Caco-2 (cell line): ENCODE data around the gene BCAS3. TPM values are rescaled to one million over a fixed set of nuclear protein-coding genes. Genes with fewer than 3 reads are reported as not detected.

Experiments
- BruUV-seq: library from RNA; stranded (reverse); fragments of 400-500 nt; replicated peaks from 2 replicates; lab custom pipeline; 2021; lab: Mats Ljungman, UMichigan
- CTCF ChIA-PET: fragments of 300-600 bp; sonication (Branson Sonifier 250); formaldehyde crosslinking; loops from one replicate; lab custom pipeline; 2022; ENCODE audit warnings: antibody characterized with exemption; lab: Charles Lee
- POLR2A ChIA-PET: fragments of 300-600 bp; sonication (Branson Sonifier 250); formaldehyde crosslinking; loops from one replicate; lab custom pipeline; 2022; ENCODE audit warnings: antibody characterized with exemption; lab: Charles Lee
- DNase-seq, 2 experiments: peaks; one replicate each; pipeline versions ENCODE4 v3.0.0 to v3.0.0-alpha.2; 2020 to 2022
- H3K27me3 ChIP-seq: replicated peaks from 2 replicates; pipeline ENCODE4 v1.6.0; 2011; ENCODE audit warnings: low read length; ENCODE audit not compliant: control insufficient read depth, insufficient read depth
- H3K36me3 ChIP-seq: 2 replicates; pipeline ENCODE4 v1.5.1; 2011; ENCODE audit warnings: low read length; ENCODE audit not compliant: control insufficient read depth, insufficient read depth
- H3K4me1 ChIP-seq: fragments of 250-450 bp; sonication (Bioruptor Pico); 2 replicates; pipeline ENCODE4 v1.5.1; 2020; ENCODE audit warnings: mild to moderate bottlenecking
- H3K4me3 ChIP-seq: 2 replicates; pipeline ENCODE4 v1.5.1; 2011; ENCODE audit warnings: low read depth, mild to moderate bottlenecking, control low read depth, low read length
- H3K9me3 ChIP-seq: fragments of 250-450 bp; sonication (Bioruptor Pico); 2 replicates; pipeline ENCODE4 v1.5.1; 2020; ENCODE audit warnings: mild to moderate bottlenecking, moderate library complexity
- H3K27ac Mint-ChIP-seq: one replicate; pipeline ENCODE4 v1.8.0; 2022; ENCODE audit warnings: mixed read lengths; ENCODE audit not compliant: unreplicated experiment
- H3K27me3 Mint-ChIP-seq: one replicate; pipeline ENCODE4 v1.8.0; 2022; ENCODE audit warnings: mixed read lengths; ENCODE audit not compliant: insufficient read depth, unreplicated experiment
- H3K36me3 Mint-ChIP-seq: one replicate; pipeline ENCODE4 v1.8.0; 2022; ENCODE audit warnings: mild to moderate bottlenecking, mixed read lengths; ENCODE audit not compliant: insufficient read depth, unreplicated experiment
- H3K4me1 Mint-ChIP-seq: one replicate; pipeline ENCODE4 v1.8.0; 2022; ENCODE audit warnings: low read depth, mixed read lengths; ENCODE audit not compliant: unreplicated experiment
- H3K4me3 Mint-ChIP-seq: one replicate; pipeline ENCODE4 v1.8.0; 2022; ENCODE audit warnings: mild to moderate bottlenecking, moderate library complexity, mixed read lengths; ENCODE audit not compliant: unreplicated experiment
- H3K9me3 Mint-ChIP-seq: one replicate; pipeline ENCODE4 v1.8.0; 2022; ENCODE audit warnings: mixed read lengths; ENCODE audit not compliant: unreplicated experiment
- intact Hi-C: fragments of 100-400 bp; cut with micrococcal nuclease; formaldehyde crosslinking; loops from one replicate; pipeline ENCODE4 v1.10.0; 2022; ENCODE audit not compliant: unreplicated experiment
- total RNA-seq: library from RNA; stranded (reverse); gene quantifications from 2 replicates; pipeline ENCODE4 v1.2.3, GENCODE V29; 2022
- TF ChIP-seq, protein P1 (sequence below), 2 experiments: fragments of 200-600 bp in 1 of 2; IDR thresholded peaks; 1 replicate in 1 of 2; 2 replicates in 1 of 2; pipeline versions ENCODE4 v1.5.1 to v1.8.0; 2011 to 2022; ENCODE audit warnings: antibody characterized with exemption in 1 of 2, control low read depth in 1 of 2, inconsistent platforms in 1 of 2, low read depth in 1 of 2, low read length in 1 of 2, mild to moderate bottlenecking in 1 of 2, moderate library complexity in 1 of 2; ENCODE audit not compliant: insufficient read depth in 1 of 2, severe bottlenecking in 1 of 2, unreplicated experiment in 1 of 2

The BCAS3 gene
- total RNA-seq, 1 experiment from 2014 or later, result 44.1 TPM

DNA sequence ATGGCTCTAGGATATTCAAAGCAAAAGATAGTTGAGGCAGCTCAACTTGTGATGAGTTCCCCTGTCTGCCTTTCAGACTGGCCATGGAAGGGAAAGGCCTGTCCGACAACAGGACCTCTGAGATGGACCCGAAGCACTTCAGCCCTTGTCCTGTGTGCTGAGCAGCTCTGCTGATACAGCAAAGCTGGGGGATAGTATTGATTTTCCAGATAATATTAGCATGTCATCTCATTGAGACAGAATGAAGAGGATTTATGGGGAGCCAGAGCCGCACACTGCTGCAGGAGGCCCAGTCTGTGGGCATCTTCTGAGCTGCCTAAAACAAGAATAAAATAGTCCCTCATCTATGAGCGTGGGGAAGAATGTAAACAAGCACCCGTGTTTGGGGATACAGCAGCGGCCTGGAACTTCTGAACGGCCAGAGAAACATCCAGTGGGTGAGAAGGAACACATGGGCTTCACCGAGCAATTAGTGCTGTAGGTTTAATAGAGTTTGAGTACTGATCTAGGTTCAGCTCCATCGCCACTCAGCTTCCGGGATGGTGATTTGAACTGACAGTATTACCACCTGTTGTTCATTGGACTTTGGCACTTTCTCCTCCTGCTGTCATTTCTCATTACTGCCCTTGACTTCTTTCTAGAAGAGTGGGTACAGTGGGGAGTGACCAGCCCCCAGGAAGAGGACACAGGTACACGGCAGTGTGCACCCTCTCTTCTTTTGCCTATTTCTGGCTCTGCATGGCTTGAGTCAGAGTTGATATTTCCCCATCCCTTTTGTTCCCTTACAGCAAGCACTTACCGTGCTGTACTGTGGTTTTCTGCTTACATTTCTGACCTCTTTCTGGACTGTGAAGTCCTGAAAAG is 625.5 kb downstream of the BCAS3 start:
- no peaks in the 10 kb centered on the region for H3K27me3 Mint-ChIP-seq
- no peak overlapping the region for H3K27ac Mint-ChIP-seq
- H3K4me1 Mint-ChIP-seq, result no peaks in the 10 kb centered on the region
- no TSS peak for BruUV-seq
- Histone ChIP-seq H3K4me3 (no peak overlapping the region), H3K9me3 (no peaks in the 10 kb centered on the region), H3K36me3 (no peaks in the 10 kb centered on the region), H3K27me3 (no peaks in the 10 kb centered on the region), H3K4me1 (no peaks in the 10 kb centered on the region)
- DNase-seq, result no peak
- POLR2A ChIA-PET, result no interaction called here
- H3K36me3 Mint-ChIP-seq, result no peaks in the 10 kb centered on the region
- H3K9me3 Mint-ChIP-seq, result no peaks in the 10 kb centered on the region
- intact Hi-C loops, result no loop called here
- TF ChIP-seq, protein P1, sequence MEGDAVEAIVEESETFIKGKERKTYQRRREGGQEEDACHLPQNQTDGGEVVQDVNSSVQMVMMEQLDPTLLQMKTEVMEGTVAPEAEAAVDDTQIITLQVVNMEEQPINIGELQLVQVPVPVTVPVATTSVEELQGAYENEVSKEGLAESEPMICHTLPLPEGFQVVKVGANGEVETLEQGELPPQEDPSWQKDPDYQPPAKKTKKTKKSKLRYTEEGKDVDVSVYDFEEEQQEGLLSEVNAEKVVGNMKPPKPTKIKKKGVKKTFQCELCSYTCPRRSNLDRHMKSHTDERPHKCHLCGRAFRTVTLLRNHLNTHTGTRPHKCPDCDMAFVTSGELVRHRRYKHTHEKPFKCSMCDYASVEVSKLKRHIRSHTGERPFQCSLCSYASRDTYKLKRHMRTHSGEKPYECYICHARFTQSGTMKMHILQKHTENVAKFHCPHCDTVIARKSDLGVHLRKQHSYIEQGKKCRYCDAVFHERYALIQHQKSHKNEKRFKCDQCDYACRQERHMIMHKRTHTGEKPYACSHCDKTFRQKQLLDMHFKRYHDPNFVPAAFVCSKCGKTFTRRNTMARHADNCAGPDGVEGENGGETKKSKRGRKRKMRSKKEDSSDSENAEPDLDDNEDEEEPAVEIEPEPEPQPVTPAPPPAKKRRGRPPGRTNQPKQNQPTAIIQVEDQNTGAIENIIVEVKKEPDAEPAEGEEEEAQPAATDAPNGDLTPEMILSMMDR (IDR thresholded peaks at IDR 0.05; ENCODE audit: insufficient read depth in 1 of 2, low read depth in 1 of 2, low read length in 1 of 2, severe bottlenecking in 1 of 2, unreplicated experiment in 1 of 2), result no peak
- no peak overlapping the region for H3K4me3 Mint-ChIP-seq
- CTCF ChIA-PET, result no interaction called here

DNA sequence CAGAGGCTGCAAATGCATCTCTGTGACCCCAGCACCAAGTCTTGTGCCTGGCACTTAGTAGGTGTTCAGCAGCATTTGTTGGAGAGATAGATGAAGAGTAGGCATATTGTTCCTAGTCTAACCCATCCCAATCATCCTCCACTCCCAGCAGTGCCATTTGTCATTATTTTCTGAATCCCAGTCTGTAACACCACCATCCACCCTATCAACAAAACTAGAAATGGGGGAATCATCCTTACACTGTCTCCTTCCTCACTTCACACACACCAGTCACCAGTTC is 626.1 kb downstream of the BCAS3 start:
- DNase-seq, result no peak
- H3K9me3 Mint-ChIP-seq, result no peaks in the 10 kb centered on the region
- TF ChIP-seq, protein P1 (IDR thresholded peaks at IDR 0.05; ENCODE audit: insufficient read depth in 1 of 2, low read depth in 1 of 2, low read length in 1 of 2, severe bottlenecking in 1 of 2, unreplicated experiment in 1 of 2), result no peak
- POLR2A ChIA-PET, result no interaction called here
- CTCF ChIA-PET, result no interaction called here
- no peak overlapping the region for H3K4me3 Mint-ChIP-seq
- no peak overlapping the region for H3K27ac Mint-ChIP-seq
- Histone ChIP-seq H3K27me3 (no peaks in the 10 kb centered on the region), H3K4me3 (no peak overlapping the region), H3K9me3 (no peaks in the 10 kb centered on the region), H3K4me1 (no peaks in the 10 kb centered on the region), H3K36me3 (no peaks in the 10 kb centered on the region)
- no peaks in the 10 kb centered on the region for H3K36me3 Mint-ChIP-seq
- no peaks in the 10 kb centered on the region for H3K27me3 Mint-ChIP-seq
- intact Hi-C loops, result no loop called here
- H3K4me1 Mint-ChIP-seq, result no peaks in the 10 kb centered on the region
- BruUV-seq, result no TSS peak

DNA sequence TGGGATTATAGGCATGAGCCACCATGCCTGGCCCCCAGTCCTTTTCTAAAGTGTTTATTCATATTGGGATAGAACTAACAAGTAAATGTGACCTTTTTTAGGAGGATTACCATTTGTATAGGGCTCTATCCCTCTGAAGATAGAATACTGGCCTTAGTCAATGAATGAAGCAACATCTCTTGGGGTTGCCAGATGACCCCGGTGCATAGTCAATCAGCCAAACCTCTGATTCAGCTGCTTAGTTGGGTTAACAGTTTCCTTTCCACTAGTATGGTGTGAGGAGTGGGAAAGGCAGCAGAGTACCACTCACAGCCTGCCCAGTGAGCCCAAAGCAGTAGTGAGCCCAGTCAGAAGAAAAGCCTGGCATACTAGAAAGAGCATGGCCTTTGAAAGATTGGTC is 627.4 kb downstream of the BCAS3 start:
- no peak overlapping the region for H3K4me3 ChIP-seq
- no peak for DNase-seq
- H3K36me3 ChIP-seq, result no peaks in the 10 kb centered on the region
- intact Hi-C loops, result no loop called here
- no peaks in the 10 kb centered on the region for H3K4me1 ChIP-seq
- no peaks in the 10 kb centered on the region for H3K9me3 ChIP-seq
- H3K27me3 ChIP-seq, result no peaks in the 10 kb centered on the region
- CTCF ChIA-PET, result no interaction called here
- TF ChIP-seq, protein P1 (IDR thresholded peaks at IDR 0.05; ENCODE audit: insufficient read depth in 1 of 2, low read depth in 1 of 2, low read length in 1 of 2, severe bottlenecking in 1 of 2, unreplicated experiment in 1 of 2), result no peak
- Mint-ChIP-seq H3K4me1 (no peaks in the 10 kb centered on the region), H3K4me3 (no peak overlapping the region), H3K27me3 (no peaks in the 10 kb centered on the region), H3K27ac (no peak overlapping the region), H3K36me3 (no peaks in the 10 kb centered on the region), H3K9me3 (no peaks in the 10 kb centered on the region)
- BruUV-seq, result no TSS peak
- POLR2A ChIA-PET, result no interaction called here
